HG03354 (cell line): Measurements from ENCODE around the gene FGF2.
A peak's percentile ranks its signal among the peaks of the same experiment; 100 is the strongest.
"Not testable (repeated sequence)": the region's sequence is repeated elsewhere in the genome, so short reads cannot be mapped to it uniquely, and the experiment has no call there.

Source experiments
- ATAC-seq: cut with Tn5 transposase; IDR thresholded peaks from one replicate; pipeline ENCODE4 v1.9.1; 2021; ENCODE audit warnings: mild to moderate bottlenecking; ENCODE audit not compliant: unreplicated experiment, poor library complexity, severe bottlenecking

FGF2 gene

GRCh38 chr4:122826553-122827257 is at the start of gene FGF2:
Gene FGF2 (plus strand): TSS chr4:122826831. CDS start chr4:122827175, 344 bp downstream.
- ATAC-seq, result peak; percentile 23

GRCh38 chr4:122776916-122777315 is 49.7 kb upstream of the FGF2 start:
- no peak for ATAC-seq

- no peak for ATAC-seq
These were observed 48.6 kb upstream of the FGF2 start for GRCh38 chr4:122777846-122778673.

GRCh38 chr4:122781486-122781885 is 45.1 kb upstream of the FGF2 start:
- no peak for ATAC-seq

- no peak for ATAC-seq
These were observed 43.1 kb upstream of the FGF2 start for GRCh38 chr4:122783301-122784215.

- ATAC-seq, result no peak
These were observed 42.4 kb upstream of the FGF2 start for GRCh38 chr4:122784261-122784660.

- no peak for ATAC-seq
These were observed 41.5 kb upstream of the FGF2 start for GRCh38 chr4:122785099-122785498.

- ATAC-seq, result not testable (repeated sequence)
These were observed 40.3 kb upstream of the FGF2 start for GRCh38 chr4:122786296-122786695.

GRCh38 chr4:122786920-122787319 is 39.7 kb upstream of the FGF2 start:
- not testable (repeated sequence) for ATAC-seq

- ATAC-seq, result no peak
These were observed 38.7 kb upstream of the FGF2 start for GRCh38 chr4:122787940-122788339.

GRCh38 chr4:122788935-122789334 is 37.7 kb upstream of the FGF2 start:
- no peak for ATAC-seq

GRCh38 chr4:122793811-122794210 is 32.8 kb upstream of the FGF2 start:
- no peak for ATAC-seq

- no peak for ATAC-seq
These were observed 29.7 kb upstream of the FGF2 start for GRCh38 chr4:122796801-122797404.

- no peak for ATAC-seq
These were observed 29.1 kb upstream of the FGF2 start for GRCh38 chr4:122797405-122798094.

- ATAC-seq, result no peak
These were observed 28.5 kb upstream of the FGF2 start for GRCh38 chr4:122798101-122798500.

- ATAC-seq, result no peak
These were observed 27.7 kb upstream of the FGF2 start for GRCh38 chr4:122798917-122799316.

GRCh38 chr4:122803788-122804208 is 22.8 kb upstream of the FGF2 start:
- no peak for ATAC-seq

- no peak for ATAC-seq
These were observed 19.5 kb upstream of the FGF2 start for GRCh38 chr4:122806981-122807679.
